HL-60/S4 treated with retinoic acid at 250 ng/mL for 4 days and 3 days (cell line): ENCODE measurements around the gene CPT1B.
"Not testable (repeated sequence)": the region's sequence is repeated elsewhere in the genome, so short reads cannot be mapped to it uniquely, and the experiment has no call there.

Experiments used
- in situ Hi-C: fragments of 300-500 bp; cut with MboI; formaldehyde crosslinking; loops from 2 replicates; pipeline ENCODE4 v1.7.0; 2022; ENCODE audit warnings: low sequenced_read_pairs

CPT1B gene

DNA sequence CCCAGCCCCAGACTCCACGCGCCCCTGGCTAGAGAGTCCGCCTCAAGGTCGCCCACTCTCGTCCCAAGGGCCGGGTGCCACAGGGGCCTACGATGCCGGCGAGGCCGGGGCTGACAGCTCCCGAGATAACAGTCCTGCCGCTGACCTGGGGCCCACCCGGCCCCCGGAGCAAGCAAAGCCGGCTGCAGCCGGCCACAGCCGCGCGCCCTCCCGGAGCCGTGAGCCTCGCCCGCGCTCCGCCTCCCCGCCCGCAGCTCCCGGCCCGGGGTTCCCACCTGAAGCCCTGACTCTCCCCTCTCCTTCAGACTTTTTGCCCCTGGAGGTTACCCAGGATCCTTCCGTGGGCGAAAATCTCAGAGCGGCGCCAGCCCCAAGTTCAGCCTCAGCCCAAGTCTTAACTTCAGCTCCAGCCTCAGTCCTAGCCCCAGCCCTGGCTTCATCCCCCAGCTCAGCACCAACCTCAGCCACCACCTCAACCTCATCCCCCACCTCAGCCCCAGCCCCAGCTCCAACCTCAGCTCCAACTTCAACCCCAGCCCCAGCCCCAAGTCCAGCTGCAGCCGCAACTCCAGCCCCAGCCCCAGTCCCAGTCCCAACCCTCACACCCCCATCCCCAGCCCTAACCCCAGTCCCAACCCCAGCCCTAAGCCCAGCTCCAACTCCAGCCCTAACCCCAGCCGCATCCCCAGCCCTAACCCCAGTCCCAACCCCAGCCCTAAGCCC is 30.8 kb downstream of the CPT1B start:
- in situ Hi-C loops: no loop called here

- in situ Hi-C loops: no loop called here
These were observed 31.6 kb downstream of the CPT1B start for GRCh38 chr22:50546326-50547262.

- in situ Hi-C loops: no loop called here
These were observed 32.5 kb downstream of the CPT1B start, which contains the start of gene KLHDC7B for GRCh38 chr22:50545522-50546325. Gene KLHDC7B (plus strand): TSS chr22:50545899. CDS start chr22:50546244, 345 bp downstream.

GRCh38 chr22:50544746-50545253 is 33.4 kb downstream of the CPT1B start:
- in situ Hi-C loops: no loop called here

- in situ Hi-C loops: no loop called here
These were observed 34.0 kb downstream of the CPT1B start for GRCh38 chr22:50544078-50544745.

- in situ Hi-C loops: no loop called here
These were observed 35.8 kb downstream of the CPT1B start for GRCh38 chr22:50542416-50542927.

- in situ Hi-C loops: not testable (repeated sequence)
These were observed 36.6 kb downstream of the CPT1B start for GRCh38 chr22:50541667-50542026.

DNA sequence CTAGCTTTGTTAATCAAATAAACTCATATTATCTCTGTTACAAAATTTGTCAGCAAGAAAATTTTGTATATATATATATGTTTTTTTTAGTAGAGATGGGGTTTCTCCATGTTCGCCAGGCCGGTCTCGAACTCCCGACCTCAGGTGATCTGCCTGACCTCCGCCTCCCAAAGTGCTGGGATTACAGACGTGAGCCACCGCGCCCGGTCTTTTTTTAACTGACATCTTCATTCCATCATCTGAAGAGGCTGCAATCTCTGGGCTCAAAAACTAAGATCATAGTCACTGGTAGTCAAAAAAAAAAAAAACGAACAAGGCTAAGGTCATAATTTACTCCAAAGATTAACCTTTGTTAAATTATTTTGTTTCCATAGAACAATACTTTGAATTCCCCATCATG is 37.8 kb downstream of the CPT1B start:
- in situ Hi-C loops: no loop called here

GRCh38 chr22:50537765-50538164 is 40.5 kb downstream of the CPT1B start:
- in situ Hi-C loops: no loop called here

- in situ Hi-C loops: no loop called here
These were observed 42.0 kb downstream of the CPT1B start for GRCh38 chr22:50536226-50536625.

GRCh38 chr22:50535113-50535512 is 43.1 kb downstream of the CPT1B start:
- in situ Hi-C loops: no loop called here

GRCh38 chr22:50533856-50534711 is 44.1 kb downstream of the CPT1B start:
- in situ Hi-C loops: not testable (repeated sequence)

GRCh38 chr22:50532824-50533796 is 45.1 kb downstream of the CPT1B start:
- in situ Hi-C loops: no loop called here

DNA sequence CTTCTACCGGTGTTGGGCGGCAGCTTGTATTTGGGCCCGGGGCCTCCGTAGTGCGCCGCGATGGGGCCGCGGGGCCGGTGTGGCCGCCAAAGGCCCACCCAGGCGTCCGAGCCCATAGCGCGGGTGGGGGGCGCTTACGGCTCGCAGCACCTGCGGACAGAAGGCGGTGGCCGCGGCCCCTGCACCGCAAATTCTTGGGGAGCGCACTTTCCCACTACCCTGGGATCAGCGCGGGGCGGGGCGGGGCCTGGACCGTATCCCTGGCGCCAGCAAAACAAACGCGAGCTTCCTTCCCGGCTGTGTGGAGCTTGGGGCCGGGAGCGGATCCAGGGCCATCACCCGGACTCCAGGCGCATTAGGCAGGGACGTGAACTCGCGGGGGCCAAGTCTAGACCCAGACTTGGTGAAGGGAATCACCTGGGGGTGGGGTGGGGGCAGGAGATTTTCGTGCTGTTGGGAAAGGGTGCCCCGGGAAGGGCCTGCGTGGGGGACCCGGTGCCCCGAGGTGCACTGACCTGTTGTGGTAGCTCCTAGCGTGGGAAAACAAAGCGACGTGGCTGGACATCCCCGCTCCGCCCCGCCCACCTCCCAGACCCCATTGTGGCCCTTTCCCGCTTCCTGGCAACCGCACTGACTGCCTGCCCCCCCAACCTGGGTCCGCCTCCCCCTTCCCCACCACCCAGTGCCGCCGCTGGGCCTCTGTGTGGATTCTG is 46.1 kb downstream of the CPT1B start:
- in situ Hi-C loops: no loop called here

GRCh38 chr22:50531546-50531961 is 46.7 kb downstream of the CPT1B start:
- in situ Hi-C loops: no loop called here

GRCh38 chr22:50530877-50531545 is 47.2 kb downstream of the CPT1B start:
- in situ Hi-C loops: no loop called here

DNA sequence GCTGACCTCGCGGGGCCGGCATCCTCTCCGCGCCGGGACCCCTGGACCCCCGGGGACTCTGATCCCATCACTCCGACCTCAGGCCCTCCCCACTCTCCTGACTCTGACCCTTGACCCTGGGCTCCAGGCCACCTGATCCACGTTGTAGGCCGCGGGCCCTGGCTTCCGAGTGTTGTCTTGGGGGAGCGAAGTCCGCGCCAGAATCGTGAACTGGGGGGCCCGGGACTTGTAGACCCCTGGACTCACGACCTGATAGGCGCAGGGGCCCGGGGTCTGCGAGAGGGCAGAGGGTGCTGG is 47.7 kb downstream of the CPT1B start:
- in situ Hi-C loops: no loop called here
